ENCODE results near the gene DUSP5. TPM values are rescaled to one million over a fixed set of nuclear protein-coding genes. Genes with fewer than 3 reads are reported as not detected.
"Not testable (repeated sequence)": the region's sequence is repeated elsewhere in the genome, so short reads cannot be mapped to it uniquely, and the experiment has no call there.

The DUSP5 gene
- total RNA-seq, 6 experiments from 2014 or later, result 31.9 to 58.2 (median 35.0) TPM

GRCh38 chr10:110461530-110461929, 36.2 kb upstream of the DUSP5 start:
- Mint-ChIP-seq H3K36me3 (ENCODE audit: low read depth) (no peaks in the 10 kb centered on the region), H3K4me3 (no peak overlapping the region), H3K9me3 (no peaks in the 10 kb centered on the region), H3K27ac (no peak overlapping the region), H3K4me1 (ENCODE audit: low read depth) (peaks cover 33% of the 10 kb centered on the region), H3K27me3 (ENCODE audit: insufficient read depth) (no peaks in the 10 kb centered on the region; the same call in 1 of the 2 replicates)
- DNase-seq, result no peak
- TF ChIP-seq, protein P1, sequence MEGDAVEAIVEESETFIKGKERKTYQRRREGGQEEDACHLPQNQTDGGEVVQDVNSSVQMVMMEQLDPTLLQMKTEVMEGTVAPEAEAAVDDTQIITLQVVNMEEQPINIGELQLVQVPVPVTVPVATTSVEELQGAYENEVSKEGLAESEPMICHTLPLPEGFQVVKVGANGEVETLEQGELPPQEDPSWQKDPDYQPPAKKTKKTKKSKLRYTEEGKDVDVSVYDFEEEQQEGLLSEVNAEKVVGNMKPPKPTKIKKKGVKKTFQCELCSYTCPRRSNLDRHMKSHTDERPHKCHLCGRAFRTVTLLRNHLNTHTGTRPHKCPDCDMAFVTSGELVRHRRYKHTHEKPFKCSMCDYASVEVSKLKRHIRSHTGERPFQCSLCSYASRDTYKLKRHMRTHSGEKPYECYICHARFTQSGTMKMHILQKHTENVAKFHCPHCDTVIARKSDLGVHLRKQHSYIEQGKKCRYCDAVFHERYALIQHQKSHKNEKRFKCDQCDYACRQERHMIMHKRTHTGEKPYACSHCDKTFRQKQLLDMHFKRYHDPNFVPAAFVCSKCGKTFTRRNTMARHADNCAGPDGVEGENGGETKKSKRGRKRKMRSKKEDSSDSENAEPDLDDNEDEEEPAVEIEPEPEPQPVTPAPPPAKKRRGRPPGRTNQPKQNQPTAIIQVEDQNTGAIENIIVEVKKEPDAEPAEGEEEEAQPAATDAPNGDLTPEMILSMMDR (IDR thresholded peaks at IDR 0.05), result no peak

DNA sequence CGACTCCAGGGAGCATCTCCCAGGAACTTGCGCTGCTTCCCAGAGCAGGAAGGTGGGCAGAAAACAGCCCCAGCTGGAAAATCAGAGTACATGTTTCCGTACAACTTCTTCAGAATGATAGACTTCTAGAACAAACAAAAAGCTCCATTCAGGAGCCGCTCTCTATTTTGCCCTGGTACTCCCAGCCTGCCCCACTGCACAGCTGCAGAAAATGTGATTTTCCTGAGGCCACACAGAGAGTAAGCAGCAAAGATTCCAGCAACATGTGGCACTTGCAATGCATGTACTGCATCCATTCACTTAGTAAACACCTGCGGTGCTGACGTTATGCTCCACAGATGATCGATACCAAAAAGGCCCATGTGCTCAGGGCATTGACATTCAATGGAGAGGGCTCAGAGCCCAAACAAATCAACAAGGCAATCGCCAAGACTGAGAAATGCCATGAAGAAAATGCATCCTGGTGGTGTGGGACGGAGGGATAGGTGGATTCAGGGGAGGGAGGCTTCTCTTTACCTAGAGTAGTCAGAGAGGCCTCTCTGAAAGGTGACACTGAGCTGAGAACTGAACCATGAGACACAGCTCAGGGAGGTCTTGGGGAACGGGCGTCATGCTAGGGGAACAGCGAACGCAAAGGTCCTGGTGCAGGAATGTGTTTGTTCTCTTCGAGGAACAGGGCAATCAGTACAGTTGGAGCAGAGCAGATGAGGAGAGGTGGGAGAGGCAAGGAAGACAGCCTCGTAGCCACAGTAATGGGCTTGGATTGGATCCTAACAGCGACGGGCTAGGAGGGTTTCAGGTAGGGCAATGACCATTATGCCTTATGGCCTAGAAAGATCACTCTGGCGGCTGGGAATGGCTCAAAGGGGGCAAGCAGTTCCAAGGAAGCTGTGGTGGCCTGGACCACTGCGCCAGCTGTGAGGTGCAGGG, 35.3 kb upstream of the DUSP5 start:
- TF ChIP-seq, protein P1 (IDR thresholded peaks at IDR 0.05), result no peak
- no peaks in the 10 kb centered on the region for H3K9me3 Mint-ChIP-seq
- no peak for DNase-seq
- H3K27ac Mint-ChIP-seq, result no peak overlapping the region
- H3K27me3 Mint-ChIP-seq (ENCODE audit: insufficient read depth), result no peaks in the 10 kb centered on the region; the same call in 1 of the 2 replicates
- no peaks in the 10 kb centered on the region for H3K36me3 Mint-ChIP-seq (ENCODE audit: low read depth)
- peaks cover 24% of the 10 kb centered on the region for H3K4me1 Mint-ChIP-seq (ENCODE audit: low read depth)
- no peak overlapping the region for H3K4me3 Mint-ChIP-seq

DNA sequence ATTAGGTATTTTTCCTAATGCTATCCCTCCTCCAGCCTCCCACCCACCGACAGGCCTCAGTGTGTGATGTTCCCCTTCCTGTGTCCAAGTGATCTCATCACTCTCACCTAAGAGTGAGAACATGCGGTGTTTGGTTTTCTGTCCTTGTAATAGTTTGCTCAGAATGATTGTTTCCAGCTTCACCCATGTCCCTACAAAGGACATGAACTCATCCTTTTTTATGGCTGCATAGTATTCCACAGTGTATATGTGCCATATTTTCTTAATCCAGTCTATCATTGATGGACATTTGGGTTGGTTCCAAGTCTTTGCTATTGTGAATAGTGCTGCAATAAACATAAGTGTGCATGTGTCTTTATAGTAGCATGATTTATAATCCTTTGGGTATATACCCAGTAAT, 29.4 kb upstream of the DUSP5 start:
- DNase-seq; H3K27ac Mint-ChIP-seq; H3K27me3 Mint-ChIP-seq (ENCODE audit: insufficient read depth); H3K36me3 Mint-ChIP-seq (ENCODE audit: low read depth); H3K9me3 Mint-ChIP-seq; H3K4me3 Mint-ChIP-seq: not testable (repeated sequence)
- H3K4me1 Mint-ChIP-seq (ENCODE audit: low read depth), result peaks cover 17% of the 10 kb centered on the region

DNA sequence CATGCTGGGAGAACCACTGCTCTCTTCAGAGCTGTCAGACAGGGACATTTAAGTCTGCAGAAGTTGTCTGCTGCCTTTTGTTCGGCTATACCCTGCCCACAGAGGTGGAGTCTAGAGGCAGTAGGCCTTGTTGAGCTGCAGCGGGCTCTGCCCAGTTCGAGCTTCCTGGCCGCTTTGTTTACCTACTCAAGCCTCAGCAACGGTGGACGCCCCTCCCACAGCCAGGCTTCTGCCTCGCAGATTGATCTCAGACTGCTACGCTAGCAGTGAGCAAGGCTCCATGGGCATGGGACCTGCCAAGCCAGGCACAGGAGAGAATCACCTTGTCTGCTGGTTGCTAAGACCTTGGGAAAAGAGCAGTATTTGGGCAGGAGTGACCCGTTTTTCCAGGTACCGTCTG, 27.2 kb upstream of the DUSP5 start:
- not testable (repeated sequence) for H3K9me3 Mint-ChIP-seq; H3K27me3 Mint-ChIP-seq (ENCODE audit: insufficient read depth)

GRCh38 chr10:110471566-110472139, 26.1 kb upstream of the DUSP5 start:
- Mint-ChIP-seq H3K4me3 (no peak overlapping the region), H3K36me3 (ENCODE audit: low read depth) (peaks cover 8% of the 10 kb centered on the region; the same call in 1 of the 2 replicates), H3K27me3 (ENCODE audit: insufficient read depth) (no peaks in the 10 kb centered on the region; the same call in 1 of the 2 replicates), H3K4me1 (ENCODE audit: low read depth) (peaks cover 11% of the 10 kb centered on the region), H3K9me3 (peaks cover 9% of the 10 kb centered on the region; the same call in 1 of the 2 replicates), H3K27ac (no peak overlapping the region)
- TF ChIP-seq, protein P1 (IDR thresholded peaks at IDR 0.05), result no peak
- DNase-seq, result peak; percentile 54

More for the DNA sequence above, 27.2 kb upstream of the DUSP5 start:
- H3K27ac Mint-ChIP-seq; H3K36me3 Mint-ChIP-seq (ENCODE audit: low read depth); DNase-seq; H3K4me3 Mint-ChIP-seq: not testable (repeated sequence)
- H3K4me1 Mint-ChIP-seq (ENCODE audit: low read depth), result peaks cover 11% of the 10 kb centered on the region

- peaks cover 8% of the 10 kb centered on the region; the same call in 1 of the 2 replicates for H3K36me3 Mint-ChIP-seq (ENCODE audit: low read depth)
- TF ChIP-seq, protein P1 (IDR thresholded peaks at IDR 0.05), result no peak
Measured at GRCh38 chr10:110474017-110474416, 23.7 kb upstream of the DUSP5 start.

More at GRCh38 chr10:110474017-110474416, 23.7 kb upstream of the DUSP5 start:
- H3K27ac Mint-ChIP-seq, result no peak overlapping the region
- H3K9me3 Mint-ChIP-seq, result peaks cover 9% of the 10 kb centered on the region; the same call in 1 of the 2 replicates
- H3K4me3 Mint-ChIP-seq, result no peak overlapping the region
- peaks cover 11% of the 10 kb centered on the region for H3K4me1 Mint-ChIP-seq (ENCODE audit: low read depth)
- H3K27me3 Mint-ChIP-seq (ENCODE audit: insufficient read depth), result no peaks in the 10 kb centered on the region; the same call in 1 of the 2 replicates
- no peak for DNase-seq
